ENCODE measurements around the gene AKR1C8. TPM values are rescaled to one million over a fixed set of nuclear protein-coding genes. Genes with fewer than 3 reads are reported as not detected.
"Not testable (repeated sequence)": the region's sequence is repeated elsewhere in the genome, so short reads cannot be mapped to it uniquely, and the experiment has no call there.

The AKR1C8 gene
- total RNA-seq, 1 donor from 2014 or later = 0.78 TPM

DNA sequence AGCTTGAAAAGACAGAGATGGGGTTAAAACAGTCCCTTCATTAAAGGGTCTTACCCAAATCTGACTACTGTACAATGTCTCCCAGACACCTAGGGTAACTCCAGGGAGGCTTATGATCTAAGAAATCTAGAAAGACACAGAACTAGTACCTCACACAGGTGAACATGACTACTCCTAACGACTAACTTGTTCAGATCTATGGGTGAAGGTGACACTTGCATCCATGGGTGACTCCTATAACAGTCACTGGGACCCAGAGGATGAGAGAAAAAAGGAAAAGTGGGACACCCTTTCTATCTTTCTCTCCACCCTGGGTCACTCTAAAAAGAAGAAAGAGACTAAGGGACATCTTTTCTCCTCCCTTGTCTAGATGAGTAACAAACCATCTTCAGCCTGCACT lies 19.2 kb downstream of the AKR1C8 start:
- no peak for DNase-seq

DNA sequence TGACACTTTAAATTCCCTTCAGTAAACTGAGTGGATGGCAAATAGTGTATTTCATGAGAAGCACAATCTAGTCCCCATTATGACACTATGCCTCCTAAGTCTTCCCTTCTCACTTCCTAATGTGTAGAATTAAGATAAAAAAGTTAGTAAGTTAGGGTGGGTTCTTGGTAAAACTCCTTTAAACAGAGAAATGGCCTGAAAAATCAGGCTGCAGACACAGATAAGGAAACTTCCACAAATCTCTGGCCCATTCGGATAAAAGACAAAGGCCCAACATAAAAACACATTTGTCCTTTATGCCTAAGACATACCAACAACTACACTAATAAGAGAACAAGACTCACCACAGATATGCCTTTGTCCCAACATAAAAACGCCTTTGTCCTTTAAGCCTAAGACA lies 21.5 kb downstream of the AKR1C8 start:
- no peak for DNase-seq

DNA sequence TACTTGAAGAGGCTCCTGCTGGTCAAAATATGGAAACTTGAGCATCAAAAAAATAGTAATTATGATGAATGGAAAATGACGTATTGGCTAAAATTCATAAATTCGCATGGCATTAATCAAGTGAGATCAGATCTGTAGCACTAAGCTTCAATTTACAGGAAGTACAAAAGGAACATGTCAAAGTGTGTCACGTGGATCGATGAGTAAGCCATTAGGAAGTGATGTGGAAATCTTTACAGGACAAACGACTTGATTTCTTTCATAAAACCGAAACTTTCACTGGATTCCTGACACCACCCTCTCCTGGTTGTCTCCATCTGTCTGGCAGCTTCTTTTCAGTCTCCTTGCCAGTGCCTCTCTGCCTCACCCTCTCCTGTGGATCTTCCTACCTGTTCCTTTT lies 25.8 kb downstream of the AKR1C8 start:
- no peak for DNase-seq

DNA sequence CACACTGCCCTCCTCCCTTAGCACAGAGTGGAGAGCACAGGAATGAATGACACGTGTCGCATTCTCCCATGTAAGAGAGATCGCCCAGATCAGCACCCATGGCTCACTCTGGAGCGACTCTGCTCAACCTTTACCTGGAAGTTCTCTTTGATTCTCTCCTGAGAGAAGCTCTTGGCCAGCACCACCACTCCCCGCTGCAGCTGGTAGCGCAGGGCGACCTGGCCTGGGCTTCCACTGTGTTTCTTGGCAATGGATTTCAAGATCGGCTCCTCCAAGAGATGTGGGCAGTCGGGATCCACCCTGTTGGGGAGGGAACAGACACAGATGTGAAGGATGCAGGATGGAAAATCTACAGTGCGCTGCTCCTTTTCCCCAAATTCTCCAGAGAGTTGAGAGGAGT lies 27.4 kb downstream of the AKR1C8 start:
- DNase-seq = no peak

DNA sequence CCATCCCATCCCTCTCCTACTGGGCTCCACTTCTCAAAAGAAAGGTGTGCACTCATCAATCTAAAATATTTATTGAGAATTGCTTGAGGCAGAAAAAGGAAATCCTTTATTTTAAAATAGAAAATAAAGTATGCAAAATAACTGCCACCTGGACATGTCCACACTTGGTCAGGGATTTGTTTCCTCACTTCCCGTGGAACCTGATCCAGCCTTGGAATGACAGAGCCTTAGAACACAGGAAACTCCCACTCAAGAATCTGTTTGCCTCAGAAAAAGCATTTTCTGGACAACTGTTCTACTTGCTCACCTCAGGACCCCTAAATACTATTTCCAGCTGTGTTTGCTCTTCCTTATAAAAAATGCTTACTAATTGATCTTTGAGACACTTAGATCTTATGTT lies 29.0 kb downstream of the AKR1C8 start:
- no peak for DNase-seq

DNA sequence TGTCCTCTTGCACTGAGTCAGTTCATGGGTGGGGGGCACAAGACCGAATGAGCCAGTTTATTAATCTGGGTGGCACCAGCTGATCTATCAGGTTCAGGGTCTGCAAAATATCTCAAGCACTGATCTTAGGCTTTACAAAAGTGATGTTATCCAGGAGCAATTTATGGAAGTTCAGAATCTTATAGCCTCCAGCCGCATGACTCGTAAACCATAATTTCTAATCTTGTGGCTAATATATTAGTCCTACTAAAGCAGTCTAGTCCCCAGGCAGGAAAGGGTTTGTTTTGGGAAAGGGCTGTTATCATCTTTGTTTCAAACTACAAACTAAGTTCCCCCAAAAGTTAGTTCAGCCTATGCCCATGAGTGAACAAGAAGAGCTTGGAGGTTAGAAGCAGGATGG lies 33.9 kb downstream of the AKR1C8 start:
- DNase-seq = no peak

DNA sequence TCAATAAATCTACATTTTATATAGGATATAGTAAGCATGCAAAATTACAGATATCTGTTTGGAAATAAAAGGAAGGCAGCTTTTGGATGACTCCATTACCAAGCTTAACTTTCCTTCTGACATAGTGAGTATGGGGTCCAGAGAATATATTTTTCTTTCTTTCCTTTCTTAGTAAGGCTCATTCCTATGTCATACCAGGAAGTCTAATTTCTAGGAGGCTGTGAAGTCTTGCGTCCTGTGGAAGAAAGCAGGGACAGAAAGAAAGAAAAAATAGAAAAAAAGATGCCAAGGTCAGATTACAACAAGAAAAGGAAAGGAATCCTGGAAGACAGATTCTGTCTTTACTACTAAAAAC lies 36.3 kb downstream of the AKR1C8 start:
- no peak for DNase-seq

DNA sequence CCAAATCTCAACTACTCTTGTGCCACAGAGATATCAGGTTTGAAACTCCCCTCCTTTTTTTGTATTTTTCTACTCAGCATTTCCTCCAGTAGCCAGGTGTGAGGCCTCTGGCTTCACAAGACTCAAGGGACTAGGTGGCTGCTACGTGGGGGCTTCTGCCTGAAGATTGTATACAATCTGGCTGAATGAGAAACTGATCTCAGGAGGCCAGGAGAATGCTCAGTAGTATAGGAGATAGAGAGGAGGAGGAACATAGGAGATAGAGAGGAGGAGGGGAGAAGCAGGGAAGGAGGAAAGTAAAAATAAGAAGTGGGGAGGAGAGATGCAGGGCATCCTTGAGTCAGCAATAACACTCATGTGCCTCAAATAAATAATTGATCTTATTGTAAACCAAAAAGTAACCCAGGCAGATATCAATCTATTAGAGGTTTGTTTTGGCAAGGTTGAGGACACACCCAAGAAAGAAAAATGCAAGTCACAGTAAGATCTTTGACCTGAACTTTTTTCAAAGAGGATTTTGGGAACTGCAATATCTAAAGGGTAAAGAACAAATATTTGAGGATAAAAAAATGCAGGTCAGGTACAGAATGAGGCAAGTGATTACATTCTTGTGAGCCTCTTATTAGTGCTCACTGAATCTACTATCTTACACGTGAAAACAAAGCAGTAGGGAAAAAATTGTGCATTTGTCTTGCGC lies 36.8 kb downstream of the AKR1C8 start:
- DNase-seq = no peak

DNA sequence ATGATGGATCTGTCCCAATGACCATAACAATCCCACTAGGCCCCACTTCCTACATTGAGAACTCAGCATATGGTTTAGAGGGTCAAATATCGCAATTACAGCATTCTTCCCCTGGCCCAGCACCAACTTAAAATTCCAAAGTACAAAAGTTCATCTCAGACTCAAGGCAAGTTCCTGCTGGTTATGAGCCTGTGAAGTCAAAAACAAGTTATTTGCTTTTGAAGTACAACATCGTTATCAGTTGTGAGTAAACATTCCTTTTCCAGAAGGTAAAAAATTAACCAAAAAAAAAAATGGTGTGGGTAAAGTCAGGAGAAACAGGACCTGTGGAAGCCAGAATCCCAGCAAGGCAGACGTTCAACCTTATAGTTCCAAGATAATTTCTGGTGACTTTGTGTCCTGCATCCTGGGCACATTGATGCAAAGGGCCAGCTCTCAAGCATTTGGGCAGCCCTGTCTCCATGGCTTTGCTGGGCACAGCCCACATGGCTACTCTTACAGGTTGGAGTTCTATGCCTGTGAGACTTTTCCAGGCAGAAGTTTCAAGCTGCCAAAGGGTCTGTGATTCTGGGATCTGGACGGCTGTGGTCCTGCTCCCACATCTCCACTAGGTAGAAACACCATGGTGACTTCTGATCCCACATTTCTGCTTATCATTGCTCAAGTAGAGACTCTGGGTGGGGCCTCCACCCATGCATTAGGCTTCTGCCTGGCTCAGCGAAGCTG lies 37.5 kb downstream of the AKR1C8 start:
- DNase-seq = no peak

DNA sequence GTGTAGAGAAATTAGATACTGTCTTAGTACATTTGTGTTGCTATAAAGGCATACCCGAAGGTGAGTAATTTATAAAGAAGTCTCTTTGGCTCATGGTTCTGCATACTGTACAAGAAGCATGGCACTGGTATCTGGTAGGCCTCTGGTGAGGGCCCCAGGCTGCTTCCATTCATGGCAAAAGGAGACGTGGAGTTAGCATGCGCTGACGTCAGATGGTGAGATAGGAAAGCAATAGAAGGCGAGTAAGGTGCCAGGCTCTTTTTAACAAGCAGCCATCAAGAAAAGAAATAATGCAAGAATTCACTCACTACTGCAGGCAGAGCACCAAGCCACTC lies 38.1 kb downstream of the AKR1C8 start:
- DNase-seq = no peak

DNA sequence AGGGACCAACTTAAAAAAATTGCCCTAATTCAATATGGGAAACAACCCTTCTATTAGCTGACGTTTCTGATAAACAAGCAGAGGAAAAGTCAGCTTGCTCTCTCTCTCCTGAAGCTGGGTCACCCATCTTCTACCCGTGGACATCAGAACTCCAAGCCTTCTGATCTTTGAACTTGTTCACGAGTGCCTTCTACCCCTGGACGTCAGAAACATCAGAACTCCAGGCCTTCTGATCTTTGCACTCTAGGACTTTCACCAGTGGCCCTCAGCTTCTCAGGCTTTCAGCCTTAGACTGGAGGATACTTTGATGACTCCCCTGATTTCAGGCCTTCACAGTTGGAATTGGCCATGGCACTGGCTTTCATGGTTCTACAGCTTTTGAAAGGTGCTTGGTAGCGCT lies 41.8 kb downstream of the AKR1C8 start:
- no peak for DNase-seq

DNA sequence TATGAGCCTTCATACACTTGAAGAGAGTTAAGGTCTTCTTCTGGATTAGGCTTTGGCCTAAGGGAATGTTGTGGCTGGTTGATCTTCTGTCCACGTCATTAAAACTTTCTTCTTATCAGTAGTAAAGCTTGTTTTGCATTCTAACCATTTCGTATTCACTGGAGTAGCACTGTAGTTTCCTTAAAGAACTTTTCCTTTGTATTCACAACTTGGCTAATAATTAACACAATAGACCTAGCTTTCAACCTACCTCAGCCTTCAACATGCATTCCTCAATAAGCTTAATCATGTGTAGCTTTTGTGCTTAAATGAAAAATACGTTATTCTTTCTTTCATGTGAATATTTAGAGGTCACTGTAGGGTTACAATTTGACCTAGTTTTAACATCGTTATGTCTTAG lies 42.8 kb downstream of the AKR1C8 start:
- DNase-seq = no peak

DNA sequence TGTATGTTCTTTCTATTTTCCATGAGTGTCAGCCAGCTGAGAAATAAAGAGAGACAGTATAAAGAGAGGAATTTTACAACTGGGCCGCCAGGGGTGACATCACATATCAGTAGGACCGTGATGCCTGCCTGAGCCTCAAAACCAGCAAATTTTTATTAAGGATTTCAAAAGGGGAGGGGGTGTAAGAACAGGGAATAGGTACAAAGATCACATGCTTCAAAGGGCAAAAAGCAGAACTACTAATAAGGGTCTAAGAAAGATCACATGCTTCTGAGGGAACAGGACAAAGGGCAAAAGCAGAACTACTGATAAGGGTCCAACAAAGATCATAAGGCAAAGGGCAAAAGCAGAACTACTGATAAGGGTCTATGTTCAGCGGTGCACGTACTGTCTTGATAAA lies 47.3 kb downstream of the AKR1C8 start:
- not testable (repeated sequence) for DNase-seq

DNA sequence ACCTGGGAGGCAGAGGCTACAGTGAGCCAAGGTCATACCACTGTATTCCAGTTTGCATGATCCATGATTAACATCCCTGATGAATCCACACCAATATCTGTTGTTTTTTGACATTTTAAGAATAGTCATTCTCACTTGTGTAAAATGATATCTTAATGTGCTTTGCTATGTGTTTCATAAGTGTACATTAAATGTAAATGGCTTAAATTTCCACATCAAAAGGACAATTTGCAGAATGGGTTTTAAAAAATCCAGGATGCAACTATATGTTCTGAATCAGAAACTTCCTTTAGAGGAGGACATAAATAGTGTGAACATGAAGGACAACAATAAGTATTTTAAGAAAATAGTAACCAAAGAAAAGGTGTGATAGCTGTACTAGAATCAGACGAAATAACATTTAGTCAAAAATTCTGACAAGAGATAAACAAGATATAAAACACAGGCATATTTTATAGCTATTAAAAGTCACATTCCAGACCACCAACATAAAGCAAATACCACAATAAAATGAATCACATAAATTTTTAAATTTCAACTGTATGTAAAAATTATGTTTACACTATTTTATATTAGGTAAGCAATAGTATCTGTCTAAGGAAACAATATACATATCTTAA lies 48.4 kb downstream of the AKR1C8 start:
- DNase-seq = no peak

DNA sequence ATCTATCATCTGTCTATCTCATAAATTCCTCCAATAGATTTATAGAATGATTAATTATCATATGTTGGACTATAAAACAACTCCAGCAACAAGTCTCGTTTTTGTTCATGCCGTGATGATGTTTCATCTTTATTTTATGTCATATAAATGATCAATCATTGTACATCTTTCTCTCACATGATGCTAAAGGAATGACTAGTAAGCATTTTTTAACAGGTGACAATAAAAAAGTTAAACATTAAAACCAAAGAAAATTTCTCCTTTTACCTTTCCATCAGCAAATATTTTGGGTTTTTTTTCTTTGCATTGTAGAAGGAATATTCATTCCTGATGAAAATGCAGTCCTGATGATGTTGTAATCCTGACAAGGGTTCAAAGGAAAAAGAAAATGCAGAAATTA lies 49.4 kb downstream of the AKR1C8 start:
- no peak for DNase-seq

DNA sequence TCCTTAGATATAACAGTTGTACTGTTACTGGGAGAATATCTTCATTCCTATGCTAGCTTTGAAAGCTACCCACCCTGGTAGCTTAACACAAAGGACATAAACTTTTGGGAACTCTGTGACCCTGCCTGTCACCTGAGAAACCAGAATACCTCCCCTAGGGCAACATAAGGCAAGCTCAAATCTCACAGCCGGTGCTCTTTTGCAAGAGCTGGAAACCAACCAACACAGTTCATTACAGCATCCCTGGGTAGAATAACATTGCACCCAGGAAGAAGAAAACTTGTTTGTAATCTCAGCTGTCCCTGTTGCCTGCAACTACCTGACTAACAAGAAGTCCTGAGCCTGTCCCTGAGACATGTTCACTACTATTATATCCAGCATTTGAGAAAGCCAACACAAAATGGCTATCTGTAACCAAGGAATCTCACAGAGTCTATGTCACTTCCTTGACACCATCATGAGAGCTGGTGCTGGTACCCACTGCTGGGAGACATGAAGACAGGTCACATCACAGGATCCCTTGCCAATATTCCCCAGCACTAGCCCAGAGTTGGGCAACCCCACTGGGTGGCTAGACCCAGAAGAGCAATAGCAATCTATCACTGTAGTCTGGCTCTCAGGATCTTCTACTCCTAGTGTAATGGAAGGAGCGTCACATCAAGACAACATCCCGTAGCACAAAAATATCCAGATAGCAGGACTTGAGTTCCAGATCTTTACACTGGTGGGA lies 59.5 kb downstream of the AKR1C8 start:
- DNase-seq = no peak

DNA sequence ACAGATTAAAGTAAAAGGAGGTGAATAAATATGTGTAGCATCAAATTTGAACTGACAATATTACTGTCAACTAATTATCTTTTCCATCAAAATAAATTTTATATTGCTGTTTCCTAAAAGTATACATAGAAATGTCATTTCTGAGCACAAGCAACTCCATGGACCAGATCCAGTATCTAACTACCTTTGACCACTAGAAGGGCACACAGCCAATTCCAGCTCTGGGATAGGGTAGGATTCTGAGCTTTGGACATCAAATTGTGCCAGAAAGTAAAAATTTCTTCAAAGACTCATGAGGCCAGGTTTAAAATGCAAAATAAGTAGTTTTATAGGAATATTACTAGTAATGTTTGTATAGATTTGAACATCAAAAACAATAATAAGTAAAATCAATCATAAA lies 61.1 kb downstream of the AKR1C8 start:
- DNase-seq = no peak

DNA sequence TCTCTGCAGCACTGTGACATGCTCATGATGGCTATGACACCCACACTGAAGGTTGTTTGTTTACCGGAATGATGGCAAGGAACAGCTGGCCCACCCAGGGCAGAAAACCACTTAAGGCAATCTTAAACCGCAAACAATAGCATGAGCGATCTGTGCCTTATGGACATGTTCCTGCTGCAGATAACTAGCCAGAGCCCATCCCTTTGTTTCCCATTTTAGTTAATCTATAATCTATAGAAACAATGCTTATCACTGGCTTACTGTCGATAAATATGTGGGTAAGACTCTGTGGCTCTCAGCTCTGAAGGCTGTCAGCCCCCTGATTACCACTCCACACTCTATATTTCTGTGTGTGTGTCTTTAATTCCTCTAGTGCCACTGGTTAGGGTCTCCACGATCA lies 65.0 kb downstream of the AKR1C8 start:
- DNase-seq = not testable (repeated sequence)

DNA sequence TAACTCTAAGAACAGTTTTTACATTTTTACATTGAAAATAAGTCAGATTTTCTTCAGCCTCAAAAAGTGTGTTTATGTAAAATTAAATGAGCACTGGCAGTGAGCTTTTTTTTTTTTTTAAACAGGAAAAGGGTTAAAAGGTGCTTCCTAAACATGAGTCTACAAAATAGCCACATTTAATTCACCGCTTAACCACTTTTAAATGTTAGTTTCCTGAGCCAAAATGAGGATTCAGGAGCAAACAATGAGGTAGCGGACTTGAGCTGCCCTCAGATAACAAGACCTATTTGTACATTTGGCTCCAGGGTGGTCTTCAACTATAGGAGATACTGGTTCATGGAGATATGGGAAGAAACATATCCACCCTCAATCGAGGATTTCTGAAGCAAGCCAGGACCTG lies 67.9 kb downstream of the AKR1C8 start:
- no peak for DNase-seq

DNA sequence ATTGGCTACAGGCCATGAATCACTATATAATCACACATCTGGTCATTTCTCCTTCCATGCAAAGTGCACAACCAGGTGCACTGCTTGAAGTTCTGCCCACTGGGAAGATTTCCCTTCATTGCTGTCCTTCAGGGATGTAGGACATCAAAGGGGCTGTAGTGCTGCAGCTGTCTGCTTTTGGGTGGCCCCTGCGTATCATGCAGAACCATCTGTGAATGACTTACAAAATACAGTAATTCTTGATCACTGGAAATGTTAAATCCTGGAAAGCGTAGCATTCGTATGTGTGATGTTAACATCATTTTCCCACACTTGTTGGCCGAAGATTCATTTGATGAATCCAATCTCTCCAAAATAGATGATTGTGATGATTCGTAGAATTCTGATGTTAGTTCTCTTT lies 68.3 kb downstream of the AKR1C8 start:
- DNase-seq = no peak

DNA sequence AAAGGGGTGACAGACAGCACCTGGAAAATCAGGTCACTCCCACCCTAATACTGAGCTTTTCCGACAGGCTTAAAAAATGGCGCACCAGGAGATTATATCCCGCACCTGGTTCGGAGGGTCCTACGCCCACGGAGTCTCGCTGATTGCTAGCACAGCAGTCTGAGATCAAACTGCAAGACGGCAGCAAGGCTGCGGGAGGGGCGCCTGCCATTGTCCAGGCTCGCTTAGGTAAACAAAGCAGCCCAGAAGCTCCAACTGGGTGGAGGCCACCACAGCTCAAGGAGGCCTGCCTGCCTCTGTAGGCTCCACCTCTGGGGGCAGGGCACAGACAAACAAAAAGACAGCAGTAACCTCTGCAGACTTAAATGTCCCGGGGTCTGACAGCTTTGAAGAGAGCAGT lies 75.1 kb downstream of the AKR1C8 start:
- DNase-seq = not testable (repeated sequence)

DNA sequence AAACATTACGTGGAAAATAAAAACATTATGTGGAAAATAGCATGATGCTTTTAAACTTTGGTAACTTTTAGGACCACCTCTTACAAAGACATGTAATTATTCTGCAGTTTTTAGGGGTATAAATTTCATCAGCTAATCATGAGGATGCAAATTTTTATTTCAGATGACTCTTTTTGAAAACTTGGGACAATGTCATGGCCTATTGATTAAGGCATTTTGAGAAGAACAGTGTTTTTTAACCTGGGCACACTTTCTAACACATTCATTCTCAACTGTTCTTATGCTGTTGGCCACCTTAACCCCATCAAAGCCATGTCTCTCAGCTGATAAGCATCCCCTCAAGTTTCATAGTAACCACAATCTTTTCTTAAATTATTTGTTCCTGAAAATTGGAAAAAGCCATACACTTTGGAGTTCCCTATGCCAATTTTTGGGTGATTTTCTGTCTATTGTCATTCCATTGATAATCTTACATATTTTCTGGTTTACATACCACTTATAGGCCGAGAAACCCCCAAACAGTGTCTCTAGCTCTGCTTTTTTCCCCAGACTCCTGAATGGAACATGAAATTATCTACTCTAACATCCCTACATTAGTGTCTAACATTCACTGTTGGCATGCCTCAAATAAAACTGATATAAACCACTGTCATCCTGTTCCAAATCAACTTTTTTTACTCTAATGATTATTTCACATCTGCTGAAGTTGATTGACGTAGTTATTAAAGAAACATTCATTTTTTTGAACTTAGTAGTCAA lies 76.1 kb downstream of the AKR1C8 start:
- DNase-seq = no peak
